ENCODE results near the gene ERH. TPM values are rescaled to one million over a fixed set of nuclear protein-coding genes. Genes with fewer than 3 reads are reported as not detected.

ERH gene
- total RNA-seq, 1 experiment from 2014 or later = 388 TPM

DNA sequence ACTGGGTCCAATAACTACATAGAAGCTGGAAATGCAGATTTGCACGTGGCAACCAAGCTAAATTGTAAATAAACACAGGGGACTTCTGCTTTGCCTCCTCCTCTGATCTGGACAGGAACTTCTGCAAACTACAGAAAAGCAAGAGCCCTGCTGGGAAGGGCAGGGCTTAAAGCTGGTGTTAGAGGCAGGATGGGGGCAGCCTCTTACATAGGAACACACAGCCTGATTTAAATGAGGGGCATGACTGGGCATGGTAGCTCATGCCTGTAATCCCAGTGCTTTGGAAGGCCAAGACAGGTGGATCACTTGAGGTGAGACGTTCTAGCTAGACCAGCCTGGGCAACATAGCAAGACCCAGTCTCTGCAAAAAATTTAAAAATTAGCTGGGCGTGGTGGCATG lies 46.7 kb downstream of the ERH start:
- intact Hi-C loops (cut with micrococcal nuclease; ENCODE audit: unreplicated experiment) = no loop called here
- Mint-ChIP-seq H3K9me3 (ENCODE audit: unreplicated experiment) (no peaks in the 10 kb centered on the region), H3K4me3 (ENCODE audit: unreplicated experiment) (no peak overlapping the region), H3K36me3 (ENCODE audit: insufficient read depth, unreplicated experiment) (no peaks in the 10 kb centered on the region), H3K27ac (ENCODE audit: unreplicated experiment) (no peak overlapping the region), H3K27me3 (ENCODE audit: insufficient read depth, unreplicated experiment) (no peaks in the 10 kb centered on the region), H3K4me1 (ENCODE audit: low read depth, unreplicated experiment) (no peaks in the 10 kb centered on the region)
- CTCF ChIA-PET = interaction anchor here (0.6 to 1.1 kb wide), 2 partner anchors 64 to 89 kb away, joined by 3 read pairs; no protein-coding TSS in a partner anchor
- H3K27me3 ChIP-seq (replicated peaks; ENCODE audit: control insufficient read depth, insufficient read depth, low read length) = no peaks in the 10 kb centered on the region
- no peak for DNase-seq
- no TSS peak for BruUV-seq (replicated peaks)
- peaks cover 3% of the 10 kb centered on the region; the same call in 1 of the 2 replicates for H3K4me1 ChIP-seq
- POLR2A ChIA-PET = interaction anchor here (0.6 kb wide), 1 partner anchor 20 kb away, joined by 3 read pairs; no protein-coding TSS in a partner anchor
- no peaks in the 10 kb centered on the region for H3K9me3 ChIP-seq
- TF ChIP-seq, protein P1, sequence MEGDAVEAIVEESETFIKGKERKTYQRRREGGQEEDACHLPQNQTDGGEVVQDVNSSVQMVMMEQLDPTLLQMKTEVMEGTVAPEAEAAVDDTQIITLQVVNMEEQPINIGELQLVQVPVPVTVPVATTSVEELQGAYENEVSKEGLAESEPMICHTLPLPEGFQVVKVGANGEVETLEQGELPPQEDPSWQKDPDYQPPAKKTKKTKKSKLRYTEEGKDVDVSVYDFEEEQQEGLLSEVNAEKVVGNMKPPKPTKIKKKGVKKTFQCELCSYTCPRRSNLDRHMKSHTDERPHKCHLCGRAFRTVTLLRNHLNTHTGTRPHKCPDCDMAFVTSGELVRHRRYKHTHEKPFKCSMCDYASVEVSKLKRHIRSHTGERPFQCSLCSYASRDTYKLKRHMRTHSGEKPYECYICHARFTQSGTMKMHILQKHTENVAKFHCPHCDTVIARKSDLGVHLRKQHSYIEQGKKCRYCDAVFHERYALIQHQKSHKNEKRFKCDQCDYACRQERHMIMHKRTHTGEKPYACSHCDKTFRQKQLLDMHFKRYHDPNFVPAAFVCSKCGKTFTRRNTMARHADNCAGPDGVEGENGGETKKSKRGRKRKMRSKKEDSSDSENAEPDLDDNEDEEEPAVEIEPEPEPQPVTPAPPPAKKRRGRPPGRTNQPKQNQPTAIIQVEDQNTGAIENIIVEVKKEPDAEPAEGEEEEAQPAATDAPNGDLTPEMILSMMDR (IDR thresholded peaks at IDR 0.05; ENCODE audit: insufficient read depth in 1 of 2, low read depth in 1 of 2, low read length in 1 of 2, severe bottlenecking in 1 of 2, unreplicated experiment in 1 of 2) = no peak
- no peak overlapping the region for H3K4me3 ChIP-seq (ENCODE audit: low read depth, low read length)
- no peaks in the 10 kb centered on the region for H3K36me3 ChIP-seq (ENCODE audit: control insufficient read depth, insufficient read depth, low read length)

- Histone ChIP-seq H3K36me3 (ENCODE audit: control insufficient read depth, insufficient read depth, low read length) (no peaks in the 10 kb centered on the region), H3K27me3 (replicated peaks; ENCODE audit: control insufficient read depth, insufficient read depth, low read length) (no peaks in the 10 kb centered on the region), H3K9me3 (no peaks in the 10 kb centered on the region), H3K4me1 (peaks cover 3% of the 10 kb centered on the region; the same call in 1 of the 2 replicates), H3K4me3 (ENCODE audit: low read depth, low read length) (no peak overlapping the region)
- DNase-seq = no peak
- Mint-ChIP-seq H3K27ac (ENCODE audit: unreplicated experiment) (no peak overlapping the region), H3K4me3 (ENCODE audit: unreplicated experiment) (no peak overlapping the region), H3K4me1 (ENCODE audit: low read depth, unreplicated experiment) (no peaks in the 10 kb centered on the region), H3K36me3 (ENCODE audit: insufficient read depth, unreplicated experiment) (no peaks in the 10 kb centered on the region), H3K27me3 (ENCODE audit: insufficient read depth, unreplicated experiment) (no peaks in the 10 kb centered on the region), H3K9me3 (ENCODE audit: unreplicated experiment) (no peaks in the 10 kb centered on the region)
- intact Hi-C loops (cut with micrococcal nuclease; ENCODE audit: unreplicated experiment) = no loop called here
- TF ChIP-seq, protein P1 (IDR thresholded peaks at IDR 0.05; ENCODE audit: insufficient read depth in 1 of 2, low read depth in 1 of 2, low read length in 1 of 2, severe bottlenecking in 1 of 2, unreplicated experiment in 1 of 2) = peak in 1 of 2 experiments; percentile 19
- ChIA-PET CTCF (no interaction called here), POLR2A (interaction anchor here (0.6 kb wide), 1 partner anchor 19 kb away, joined by 3 read pairs; no protein-coding TSS in a partner anchor)
- no TSS peak for BruUV-seq (replicated peaks)
Measured at GRCh38 chr14:69350892-69351291, 47.2 kb downstream of the ERH start.

- Mint-ChIP-seq H3K27me3 (ENCODE audit: insufficient read depth, unreplicated experiment) (no peaks in the 10 kb centered on the region), H3K27ac (ENCODE audit: unreplicated experiment) (no peak overlapping the region), H3K36me3 (ENCODE audit: insufficient read depth, unreplicated experiment) (no peaks in the 10 kb centered on the region), H3K4me1 (ENCODE audit: low read depth, unreplicated experiment) (peaks cover 7% of the 10 kb centered on the region), H3K4me3 (ENCODE audit: unreplicated experiment) (no peak overlapping the region), H3K9me3 (ENCODE audit: unreplicated experiment) (no peaks in the 10 kb centered on the region)
- no peak overlapping the region for H3K4me3 ChIP-seq (ENCODE audit: low read depth, low read length)
- no TSS peak for BruUV-seq (replicated peaks)
- H3K4me1 ChIP-seq = no peaks in the 10 kb centered on the region; the same call in 1 of the 2 replicates
- H3K36me3 ChIP-seq (ENCODE audit: control insufficient read depth, insufficient read depth, low read length) = no peaks in the 10 kb centered on the region
- H3K9me3 ChIP-seq = no peaks in the 10 kb centered on the region
- TF ChIP-seq, protein P1 (IDR thresholded peaks at IDR 0.05; ENCODE audit: insufficient read depth in 1 of 2, low read depth in 1 of 2, low read length in 1 of 2, severe bottlenecking in 1 of 2, unreplicated experiment in 1 of 2) = no peak
- ChIA-PET POLR2A (no interaction called here), CTCF (no interaction called here)
- H3K27me3 ChIP-seq (replicated peaks; ENCODE audit: control insufficient read depth, insufficient read depth, low read length) = no peaks in the 10 kb centered on the region
- no peak for DNase-seq
- intact Hi-C loops (cut with micrococcal nuclease; ENCODE audit: unreplicated experiment) = no loop called here
Measured at GRCh38 chr14:69349091-69349777, 48.9 kb downstream of the ERH start.

Measured in Caco-2 (cell line).